Activated gamma-delta T cell (primary cell): ENCODE results near the gene UBL5.
"Not testable (repeated sequence)": the region's sequence is repeated elsewhere in the genome, so short reads cannot be mapped to it uniquely, and the experiment has no call there.

Experiments used
- DNase-seq: peaks from one replicate; lab custom pipeline; 2025; lab: John Stamatoyannopoulos, UW

The UBL5 gene

DNA sequence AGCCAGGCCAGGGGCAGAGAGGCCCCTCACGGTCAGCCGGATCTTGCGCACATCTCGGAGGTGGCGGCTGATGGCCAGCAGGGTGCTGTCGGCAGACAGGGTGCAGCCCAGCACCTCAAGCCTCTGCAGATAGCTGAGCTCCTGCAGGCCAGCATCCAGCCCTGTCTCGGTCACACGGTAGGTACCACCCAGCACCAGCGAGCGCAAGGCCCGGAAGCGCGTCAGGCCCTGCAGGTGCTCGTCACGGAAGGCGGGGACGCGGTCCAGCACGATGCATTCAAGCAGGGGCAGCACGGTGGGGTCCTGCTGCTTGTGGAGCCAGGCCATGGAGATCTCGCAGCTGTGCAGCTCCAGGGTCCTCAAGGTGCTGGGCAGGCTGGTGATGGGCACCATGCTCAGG is 16.6 kb upstream of the UBL5 start:
- no peak for DNase-seq

DNA sequence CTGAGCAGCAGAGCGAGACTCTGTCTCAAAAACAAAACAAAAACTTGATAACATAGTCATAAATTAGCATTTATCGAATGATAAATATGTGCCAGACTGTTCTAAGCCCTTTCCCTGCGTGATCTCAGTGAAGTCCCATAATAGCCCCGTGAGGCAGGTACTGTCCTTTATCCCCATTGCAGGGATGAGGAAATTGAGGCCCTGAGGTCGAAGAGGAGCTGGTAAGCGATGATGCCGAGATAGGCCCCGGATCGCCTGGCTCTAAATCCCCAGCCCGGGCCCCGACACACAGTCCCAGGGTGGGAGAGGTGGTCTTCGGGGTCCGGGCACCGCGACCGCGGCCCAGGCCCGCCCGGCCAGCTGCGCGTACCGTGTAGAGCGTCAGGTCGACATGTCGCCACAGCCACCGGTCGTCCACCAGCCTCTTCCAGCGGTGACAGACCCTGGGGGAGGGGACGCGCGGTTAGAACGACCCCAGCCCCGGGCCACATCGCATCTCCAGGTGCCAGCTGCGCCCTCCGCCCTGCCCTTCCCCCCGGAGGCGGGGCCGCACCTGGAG is 9.5 kb upstream of the UBL5 start:
- DNase-seq, result no peak

DNA sequence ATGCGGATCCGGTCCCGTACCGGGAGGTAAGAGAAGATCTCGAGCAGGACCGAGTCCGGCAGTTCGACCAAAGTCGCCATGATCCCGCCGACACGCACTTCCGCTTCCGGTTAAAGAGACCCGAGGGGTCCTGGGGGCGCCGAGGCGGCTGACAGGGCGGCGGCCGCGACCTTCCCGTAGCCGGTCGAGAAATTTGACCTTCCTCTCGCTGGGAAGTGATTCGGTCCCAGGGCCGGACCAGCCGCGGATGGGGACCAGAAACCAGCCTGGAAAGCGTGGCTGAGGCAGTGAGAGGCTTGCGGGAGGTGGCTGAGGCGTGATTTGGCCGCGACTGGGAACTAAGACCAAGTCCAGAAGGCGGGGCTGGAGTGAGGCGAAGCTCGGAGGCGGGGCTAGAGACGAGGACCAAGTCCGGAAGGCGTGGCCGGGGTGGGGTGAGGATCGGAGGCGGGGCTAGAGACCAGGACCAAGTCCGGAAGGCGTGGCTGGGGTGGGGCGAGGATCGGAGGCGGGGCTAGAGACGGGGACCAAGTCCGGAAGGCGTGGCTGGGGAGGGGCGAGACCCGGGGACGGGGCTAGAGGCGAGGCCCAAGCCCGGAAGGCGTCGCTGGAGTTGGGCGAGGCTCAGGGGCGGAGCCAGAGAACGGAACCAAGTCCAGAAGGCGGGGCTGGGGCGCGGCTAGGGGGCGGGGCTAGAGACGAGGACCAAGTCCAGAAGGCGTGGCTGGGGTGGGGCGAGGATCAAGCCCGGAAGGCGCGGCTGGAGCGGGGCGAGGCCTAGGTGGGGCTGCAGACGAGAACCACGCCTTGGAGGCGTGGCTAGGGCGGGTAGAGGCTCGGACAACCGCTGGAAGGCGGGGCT is 8.8 kb upstream of the UBL5 start, which contains the start of gene FBXL12:
FBXL12 (minus strand) TSS at position 346 of the 862 bp plus-strand sequence; CDS start at position 80, 266 bp downstream.
- peak; percentile 100 for DNase-seq

DNA sequence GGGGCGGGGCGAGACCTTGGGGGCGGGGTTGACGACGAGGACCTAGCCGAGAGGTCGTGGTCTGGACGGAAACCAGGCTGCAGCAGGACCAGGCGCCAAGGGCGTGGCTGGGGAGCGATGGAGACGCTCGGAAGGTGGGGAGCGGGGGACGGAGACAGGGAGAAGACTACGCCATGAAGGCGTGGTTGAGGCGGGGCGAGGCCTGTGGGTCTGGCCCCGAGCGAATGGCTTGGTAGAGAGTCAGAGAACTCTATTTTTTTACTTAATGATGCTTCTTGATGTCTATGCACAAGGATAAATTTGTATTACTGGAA is 8.2 kb upstream of the UBL5 start:
- no peak for DNase-seq

DNA sequence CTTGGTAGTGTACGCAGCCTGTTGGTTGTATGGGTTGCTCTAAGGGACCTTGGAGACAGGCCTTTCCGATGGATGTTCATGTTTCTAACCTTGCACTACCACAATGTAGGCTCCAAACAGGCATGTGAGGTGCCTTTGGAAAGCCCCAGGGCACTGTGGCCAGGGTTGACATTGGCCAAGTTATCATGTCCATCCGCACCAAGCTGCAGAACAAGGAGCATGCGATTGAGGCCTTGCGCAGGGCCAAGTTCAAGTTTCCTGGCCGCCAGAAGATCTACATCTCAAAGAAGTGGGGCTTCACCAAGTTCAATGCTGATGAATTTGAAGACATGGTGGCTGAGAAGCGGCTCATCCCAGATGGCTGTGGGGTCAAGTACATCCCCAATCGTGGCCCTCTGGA is 7.7 kb upstream of the UBL5 start:
- not testable (repeated sequence) for DNase-seq

DNA sequence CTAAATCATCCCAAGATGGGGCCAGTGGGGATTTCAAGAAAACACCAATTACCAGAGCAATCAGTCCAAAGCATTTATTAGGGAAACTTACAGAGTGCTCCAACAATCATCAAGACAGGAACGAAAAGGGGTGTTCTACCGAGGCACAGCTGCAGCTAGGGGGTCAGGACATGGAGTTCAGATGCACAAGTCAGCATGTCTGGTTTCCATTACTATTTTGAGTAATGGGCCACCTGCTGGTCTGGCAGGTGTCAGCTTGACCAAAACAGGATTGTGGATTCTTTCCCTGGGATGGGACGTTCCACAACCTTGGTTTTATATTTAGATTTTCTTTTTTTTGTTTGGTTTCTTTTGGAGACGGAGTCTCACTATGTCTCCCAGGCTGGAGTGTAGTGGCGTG is 3.9 kb upstream of the UBL5 start:
- DNase-seq, result no peak

DNA sequence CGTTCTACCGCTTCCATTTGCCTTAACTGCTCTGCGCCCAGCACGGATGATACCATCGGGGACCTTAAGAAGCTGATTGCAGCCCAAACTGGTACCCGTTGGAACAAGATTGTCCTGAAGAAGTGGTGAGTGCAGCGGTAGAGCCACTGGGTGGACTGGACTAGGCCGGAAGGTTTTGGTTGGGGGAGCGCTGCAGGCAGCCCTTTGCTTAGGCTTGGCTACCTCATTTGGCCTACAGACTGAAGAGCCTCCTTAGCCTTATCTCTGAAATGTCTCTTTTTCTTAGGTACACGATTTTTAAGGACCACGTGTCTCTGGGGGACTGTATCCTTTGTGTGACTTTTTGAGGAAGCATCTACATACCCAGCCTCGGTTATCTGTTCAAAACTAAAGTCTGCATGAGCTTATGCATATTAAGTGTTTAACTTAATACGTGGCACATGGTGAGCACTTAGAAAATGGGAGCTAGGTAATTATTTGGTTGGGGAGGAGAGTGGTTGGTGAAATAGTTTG is 889 bp downstream of the UBL5 start:
- no peak for DNase-seq

DNA sequence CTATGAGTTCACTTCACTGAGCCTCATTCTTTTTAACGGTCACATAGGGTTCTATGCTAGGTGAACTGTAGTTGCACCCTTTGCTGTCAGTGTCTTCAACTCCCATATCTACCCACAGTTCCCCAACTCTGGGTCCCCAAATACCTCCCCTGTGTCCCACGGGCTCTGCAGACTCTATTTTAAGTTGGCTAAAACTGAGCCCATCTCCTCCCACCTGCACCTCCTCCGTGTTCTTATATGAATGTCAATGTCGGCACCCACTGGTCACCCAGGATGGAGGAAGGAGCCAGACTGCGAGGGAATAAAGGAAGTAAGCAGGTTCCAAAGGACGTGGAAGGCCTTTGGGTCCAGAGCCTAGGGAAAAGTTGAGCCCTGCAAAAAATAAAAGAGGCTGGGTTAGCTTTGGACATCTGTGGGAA is 6.6 kb downstream of the UBL5 start:
- DNase-seq, result no peak

DNA sequence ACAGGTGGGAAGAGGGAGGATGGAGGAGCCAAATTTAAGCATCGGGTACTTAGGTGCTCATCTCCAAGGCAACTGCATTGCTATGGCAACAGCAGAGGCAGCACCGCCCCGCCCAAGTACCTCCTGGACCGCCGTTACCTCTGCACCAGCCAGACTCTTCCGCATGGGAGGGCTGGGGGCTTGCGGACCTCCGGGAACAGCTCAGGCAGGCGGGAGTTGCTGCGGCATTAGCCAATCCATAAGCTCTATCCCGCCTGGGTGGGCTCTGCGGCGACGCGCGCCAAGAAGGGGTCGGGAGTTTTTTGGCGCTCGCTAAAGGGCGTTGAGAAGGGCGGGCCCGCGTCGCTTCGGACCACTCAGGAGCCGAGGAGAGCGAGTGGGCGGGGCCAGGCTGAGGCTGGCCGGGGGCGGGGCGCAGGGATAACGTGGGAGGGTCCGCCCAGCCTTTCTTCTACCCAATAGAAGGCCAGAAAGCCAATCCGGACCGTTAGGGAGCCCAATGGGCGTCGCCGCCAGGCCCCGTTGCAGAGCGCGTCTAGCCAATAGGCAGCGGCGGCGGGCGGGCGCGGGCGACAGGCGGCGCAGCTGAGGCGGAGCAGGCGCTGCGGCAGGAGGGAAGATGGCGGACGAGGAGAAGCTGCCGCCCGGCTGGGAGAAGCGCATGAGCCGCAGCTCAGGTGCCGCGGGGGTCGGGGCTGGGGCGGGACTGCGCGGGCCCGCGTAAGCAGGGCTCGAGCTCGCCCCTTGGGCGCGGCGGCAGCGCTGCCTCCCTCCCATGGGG is 7.2 kb downstream of the UBL5 start, which contains the start of gene PIN1:
PIN1 (plus strand) TSS at position 593 of the 781 bp plus-strand sequence; CDS start at position 620, 27 bp downstream.
- peak; percentile 99 for DNase-seq

DNA sequence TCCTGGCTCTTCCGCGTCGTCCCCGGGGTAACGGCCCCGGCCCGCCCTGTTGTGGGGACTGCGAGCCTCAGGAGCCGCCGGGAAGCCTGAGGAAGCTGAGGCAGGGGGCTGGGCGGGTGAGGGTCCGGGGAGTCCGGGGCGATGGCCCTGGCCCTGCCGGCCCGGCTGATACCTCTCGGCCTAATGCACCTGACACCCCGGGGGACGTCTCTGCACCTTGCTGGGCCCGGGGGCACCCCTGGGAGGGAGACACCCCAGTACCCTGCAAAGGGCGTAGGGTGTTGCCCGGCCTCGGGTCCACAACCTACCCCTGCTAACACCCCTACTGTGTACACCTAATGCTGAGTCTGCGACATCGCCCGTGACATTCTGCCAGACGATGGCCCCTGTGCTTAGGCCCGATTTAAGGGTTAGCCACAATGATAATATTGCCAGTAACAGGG is 7.8 kb downstream of the UBL5 start:
- no peak for DNase-seq

DNA sequence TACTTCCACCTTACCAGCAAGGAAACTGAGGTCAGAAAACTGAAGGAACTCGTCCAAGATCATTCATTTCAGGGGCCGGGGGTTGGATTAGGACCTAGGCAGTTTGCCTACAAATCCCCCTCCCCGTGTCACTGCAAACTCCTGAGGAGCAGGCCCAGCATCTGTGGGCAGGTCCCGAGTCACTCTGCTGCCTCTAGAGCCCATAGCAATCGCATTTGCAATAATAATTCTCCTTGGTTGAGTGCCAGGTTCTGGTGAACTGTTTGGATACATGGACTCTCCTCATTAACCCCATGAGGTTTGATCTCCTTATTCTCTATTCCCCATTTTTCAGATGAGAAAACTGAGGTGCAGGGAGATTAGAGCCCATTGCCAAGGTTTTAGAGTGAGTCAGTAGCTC is 8.3 kb downstream of the UBL5 start:
- DNase-seq, result no peak

DNA sequence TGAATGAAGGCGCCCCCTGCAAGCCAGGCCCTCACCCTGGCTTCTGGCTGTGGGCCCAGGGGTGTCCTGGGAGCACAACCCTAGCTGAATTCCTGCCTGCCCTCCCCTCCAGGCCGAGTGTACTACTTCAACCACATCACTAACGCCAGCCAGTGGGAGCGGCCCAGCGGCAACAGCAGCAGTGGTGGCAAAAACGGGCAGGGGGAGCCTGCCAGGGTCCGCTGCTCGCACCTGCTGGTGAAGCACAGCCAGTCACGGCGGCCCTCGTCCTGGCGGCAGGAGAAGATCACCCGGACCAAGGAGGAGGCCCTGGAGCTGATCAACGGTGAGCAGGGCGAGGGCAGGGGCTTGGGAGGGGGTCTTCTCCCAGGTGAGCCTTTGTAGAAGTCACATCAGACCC is 10.6 kb downstream of the UBL5 start:
- DNase-seq, result no peak

DNA sequence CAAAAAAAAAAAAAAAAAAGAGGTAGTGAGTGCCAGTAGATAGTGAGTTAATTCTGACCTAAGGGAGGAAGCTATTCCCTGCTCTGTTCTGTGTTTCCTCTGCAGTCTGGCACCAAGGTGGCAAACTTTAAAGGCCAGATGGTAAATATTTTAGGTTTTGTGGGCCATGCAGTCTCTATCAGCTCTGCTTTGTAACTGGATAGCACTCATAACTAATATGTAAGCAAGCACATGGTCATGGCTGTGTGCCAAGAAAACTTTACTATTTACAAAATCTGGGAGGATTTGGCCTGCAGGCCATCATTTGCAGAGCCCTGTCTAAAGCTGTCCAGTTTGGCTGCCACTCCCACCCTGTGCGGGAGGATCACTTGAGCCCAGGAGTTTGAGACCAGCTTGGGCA is 11.7 kb downstream of the UBL5 start:
- DNase-seq, result no peak

DNA sequence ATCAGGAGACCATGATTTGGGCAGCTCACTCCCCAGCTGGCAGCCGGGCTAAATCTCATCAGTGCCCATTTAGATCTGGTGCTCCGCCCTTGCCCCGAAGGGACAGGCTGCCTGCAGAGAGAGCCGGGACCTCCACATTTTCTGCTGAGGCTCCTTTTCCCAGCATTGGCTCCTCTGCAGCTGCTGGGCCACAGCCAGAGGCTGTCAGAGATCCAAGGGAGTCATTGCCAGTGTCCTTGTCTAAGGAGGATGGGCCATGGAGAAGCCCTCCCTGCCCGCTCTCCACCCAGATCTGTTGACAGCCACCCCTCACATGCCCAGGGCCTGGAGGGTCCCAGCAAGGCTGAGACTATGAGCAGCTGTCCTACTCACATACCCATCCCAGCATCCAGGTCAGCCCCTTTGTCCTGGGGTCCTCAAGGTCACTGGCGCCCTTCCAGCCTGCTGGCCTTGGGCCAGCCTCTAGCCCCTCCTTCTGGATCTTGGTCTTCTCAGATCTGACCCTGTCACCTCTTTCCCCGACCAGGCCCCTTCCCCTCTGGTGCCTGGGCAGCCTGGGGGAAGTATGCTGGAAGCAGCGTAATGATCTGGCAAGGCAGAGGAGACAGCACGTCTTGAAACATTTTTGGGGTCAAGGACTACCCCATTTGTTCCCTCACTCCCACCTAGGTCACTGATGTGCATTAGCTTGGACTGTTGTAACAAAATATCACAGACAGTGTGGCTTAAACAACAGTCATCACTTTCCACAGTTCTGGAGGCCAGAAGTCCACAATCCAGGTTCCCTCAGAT is 15.3 kb downstream of the UBL5 start:
- no peak for DNase-seq

DNA sequence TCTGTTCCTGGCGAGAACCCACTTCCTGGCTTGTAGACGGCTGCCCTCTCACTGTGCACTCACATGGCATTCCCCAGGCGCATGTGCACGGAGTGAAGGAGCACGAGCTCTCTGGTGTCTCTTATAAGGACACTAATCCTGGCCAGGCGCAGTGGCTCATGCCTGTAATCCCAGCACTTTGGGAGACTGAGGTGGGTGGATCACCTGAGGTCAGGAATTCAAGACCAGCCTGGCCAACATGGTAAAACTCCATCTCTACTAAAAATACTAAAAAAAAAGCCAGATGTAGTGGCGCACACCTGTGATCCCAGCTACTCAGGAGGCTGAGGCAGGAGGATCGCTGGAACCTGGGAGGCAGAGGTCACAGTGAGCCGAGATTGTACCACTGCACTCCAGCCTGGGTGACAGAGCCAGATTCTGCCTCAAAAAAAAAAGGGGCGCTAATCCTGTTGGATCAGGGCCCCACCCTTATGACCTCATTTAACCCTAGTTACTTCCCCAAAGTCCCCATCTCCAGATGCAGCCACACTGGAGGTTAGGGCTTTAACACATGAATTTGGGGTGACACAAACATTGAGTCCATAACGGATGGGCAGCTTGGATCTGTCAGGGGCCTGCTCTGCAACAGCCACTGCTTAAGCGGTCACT is 16.0 kb downstream of the UBL5 start:
- DNase-seq, result not testable (repeated sequence)

DNA sequence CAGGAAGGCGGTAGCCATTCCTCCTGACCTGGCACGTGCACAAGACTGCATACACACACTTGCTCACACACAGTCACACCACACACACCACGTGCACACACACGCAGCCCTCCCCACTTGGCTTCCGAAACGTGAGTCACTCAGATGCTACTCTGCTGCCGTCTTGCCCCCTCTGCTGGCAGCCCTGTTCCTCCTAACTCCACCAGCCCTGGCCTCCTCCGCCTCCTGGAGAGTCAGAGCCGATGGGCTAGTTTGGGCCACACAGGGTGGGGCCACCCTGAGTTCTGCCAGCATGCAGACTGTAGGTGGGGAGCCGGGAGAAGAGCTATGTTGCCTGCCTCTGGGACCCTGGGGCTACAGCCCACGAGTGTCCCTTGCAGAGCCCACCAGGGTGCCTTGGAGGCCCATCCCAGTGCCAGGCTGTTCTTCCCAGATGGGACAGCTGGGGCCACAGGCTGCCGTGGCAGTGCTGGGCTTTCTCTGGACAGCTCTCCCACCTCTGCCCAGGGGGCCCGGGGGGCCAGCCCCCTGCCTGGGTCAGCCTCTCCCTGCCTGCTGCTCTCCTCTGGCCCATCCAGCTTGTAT is 19.5 kb downstream of the UBL5 start:
- no peak for DNase-seq

DNA sequence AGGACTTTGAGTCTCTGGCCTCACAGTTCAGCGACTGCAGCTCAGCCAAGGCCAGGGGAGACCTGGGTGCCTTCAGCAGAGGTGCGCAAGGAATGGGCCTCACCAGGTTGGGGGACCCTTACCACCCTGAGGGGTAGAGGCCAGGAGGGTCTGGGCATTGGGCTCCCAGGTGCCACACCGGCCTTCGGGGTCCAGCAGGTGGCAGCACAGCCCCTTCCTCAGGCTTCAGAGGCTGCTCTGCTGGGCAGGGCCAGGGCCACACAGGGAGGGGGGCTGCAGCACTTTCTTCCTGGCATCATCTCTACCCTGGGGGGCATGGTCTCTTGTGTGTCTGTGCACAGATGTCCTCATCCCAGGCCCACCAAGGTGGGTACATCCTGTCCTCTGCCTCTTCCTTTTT is 20.3 kb downstream of the UBL5 start:
- DNase-seq, result no peak

DNA sequence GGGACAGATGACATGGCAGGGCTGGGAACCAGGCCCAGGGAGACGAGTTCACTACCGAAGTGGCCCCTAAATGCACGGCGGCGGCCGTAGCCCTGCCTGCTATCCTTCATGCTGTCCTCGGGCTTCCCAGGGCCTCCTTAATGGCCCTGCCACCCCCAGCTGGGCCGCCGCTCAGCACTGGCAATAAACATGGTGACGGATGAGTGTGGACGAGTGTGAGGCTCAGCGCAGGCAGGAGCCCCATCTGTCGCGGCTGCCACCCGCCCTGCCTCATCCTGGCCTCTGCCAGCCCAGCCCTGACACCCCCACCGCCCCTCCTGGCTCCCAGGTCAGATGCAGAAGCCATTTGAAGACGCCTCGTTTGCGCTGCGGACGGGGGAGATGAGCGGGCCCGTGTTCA is 21.0 kb downstream of the UBL5 start:
- DNase-seq, result no peak

DNA sequence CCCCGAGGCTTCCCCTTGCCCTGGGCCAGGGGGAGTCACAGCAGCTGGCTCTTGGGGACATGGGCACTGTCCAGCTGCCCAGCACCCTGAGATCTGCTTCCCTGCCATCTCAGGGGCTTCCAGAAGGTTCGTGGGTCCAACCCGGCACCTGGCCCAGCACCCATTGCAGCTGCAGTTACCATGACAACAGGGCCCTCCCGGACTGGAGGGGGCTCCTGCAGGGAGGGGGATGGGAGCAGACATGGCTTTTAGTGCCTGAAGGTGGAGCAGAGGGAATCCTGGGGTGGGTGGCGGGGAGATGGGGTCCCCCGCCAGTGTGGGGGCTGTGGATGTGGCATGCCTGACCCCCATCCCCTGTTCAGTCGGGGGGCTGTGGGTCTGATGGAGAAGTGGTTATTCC is 22.1 kb downstream of the UBL5 start:
- DNase-seq, result no peak

DNA sequence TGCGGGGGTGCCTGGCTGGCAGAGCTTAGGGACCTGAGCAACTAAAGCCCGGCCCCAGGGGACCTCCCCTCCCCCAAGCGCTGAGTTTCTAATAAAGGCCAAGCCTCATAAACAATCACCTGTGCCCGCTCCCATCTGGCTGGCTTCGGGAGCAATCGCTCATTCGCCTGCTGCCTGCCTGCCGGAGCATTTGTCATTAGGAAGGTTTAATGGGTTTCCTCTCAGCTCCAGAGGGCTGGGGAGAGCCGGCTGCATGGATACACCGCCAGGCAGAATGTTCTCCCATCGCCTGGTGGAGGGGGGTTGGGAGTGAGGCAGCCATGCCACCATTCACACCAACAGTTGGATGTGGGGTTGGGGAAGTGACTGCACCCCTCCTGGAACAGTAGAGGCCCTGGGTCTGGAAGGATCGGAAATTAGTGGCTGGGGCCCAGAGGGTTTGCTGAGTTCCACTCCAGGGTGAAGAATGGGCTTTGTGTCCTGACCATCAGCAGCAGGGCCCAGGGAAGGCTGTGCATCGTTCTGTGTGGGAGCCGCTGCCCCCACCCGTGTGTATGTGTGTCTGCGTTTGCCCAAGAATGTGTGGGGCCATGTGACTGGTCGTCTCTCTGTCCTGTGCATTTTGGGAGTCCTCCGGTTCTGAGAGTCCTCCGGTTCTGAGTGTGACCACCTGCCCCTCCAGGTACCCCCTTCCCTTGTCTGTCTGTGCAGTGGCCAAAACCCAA is 22.7 kb downstream of the UBL5 start:
- DNase-seq, result no peak
